ENCODE measurements around the gene SELENOP. TPM values are rescaled to one million over a fixed set of nuclear protein-coding genes. Genes with fewer than 3 reads are reported as not detected.

Gene SELENOP
- total and polyA plus RNA-seq, 2 of the 13 experiments (the other 11 are each of a cell fraction or from before 2014, with no cell fraction given): 1,895 to 2,083 TPM

- TF ChIP-seq GMEB1 (CRISPR knock-in tag; IDR thresholded peaks at IDR 0.05; ENCODE audit: borderline replicate concordance) (no peak), JUN (CRISPR knock-in tag; IDR thresholded peaks at IDR 0.05) (no peak), ZNF777 (CRISPR knock-in tag; IDR thresholded peaks at IDR 0.05) (no peak), ARID5B (CRISPR knock-in tag; IDR thresholded peaks at IDR 0.05) (no peak), HNRNPL (IDR thresholded peaks at IDR 0.05; ENCODE audit: low read depth, low read length) (no peak), KDM5A (IDR thresholded peaks at IDR 0.05; ENCODE audit: borderline replicate concordance, low read length) (no peak), ZNF720 (CRISPR knock-in tag; IDR thresholded peaks at IDR 0.05) (no peak), ATM (IDR thresholded peaks at IDR 0.05; ENCODE audit: borderline replicate concordance) (no peak), ZMAT5 (CRISPR knock-in tag; IDR thresholded peaks at IDR 0.05; ENCODE audit: borderline replicate concordance, low read depth) (no peak), KDM3A (CRISPR knock-in tag; IDR thresholded peaks at IDR 0.05; ENCODE audit: low read depth) (no peak), ZNF674 (CRISPR knock-in tag; IDR thresholded peaks at IDR 0.05; ENCODE audit: low read depth) (no peak), YY1 (IDR thresholded peaks at IDR 0.05; ENCODE audit: insufficient read depth, insufficient replicate concordance, low read depth, low read length) (no peak), ZBTB34 (CRISPR knock-in tag; IDR thresholded peaks at IDR 0.05) (no peak)
These were observed 19.2 kb upstream of the SELENOP start (continued) for GRCh38 chr5:42830924-42831323.
